Gastrocnemius medialis (tissue), 4 donors: ENCODE results near the gene ADGRF3. TPM values are rescaled to one million over a fixed set of nuclear protein-coding genes. Genes with fewer than 3 reads are reported as not detected.

Experiments
- ATAC-seq, 2 donors: fragments of 150-250 bp; one replicate each; pipeline ENCODE4 v1.9.1; 2016
- DNase-seq, 2 donors: peaks; one replicate each; pipeline ENCODE4 v3.0.0-alpha.2; 2019
- H3K27ac ChIP-seq, 4 donors: fragments of 200-600 bp; sonication (generic); 1 replicate in 1 of 4; 2 replicates in 3 of 4; pipeline ENCODE4 v1.5.1; 2016 to 2018; ENCODE audit warnings: mild to moderate bottlenecking in 2 of 4, moderate library complexity in 1 of 4
- H3K27me3 ChIP-seq, 3 donors: fragments of 200-600 bp; sonication (generic) in 2 of 3; 1 replicate in 1 of 3; 2 replicates in 2 of 3; pipeline versions ENCODE4 v1.5.1 to v1.6.0; 2016 to 2019; ENCODE audit warnings: mild to moderate bottlenecking in 1 of 3, moderate library complexity in 1 of 3
- H3K36me3 ChIP-seq, 2 donors: fragments of 200-600 bp; sonication (generic) in 1 of 2; one replicate each; pipeline ENCODE4 v1.5.1; 2017 to 2018
- H3K4me1 ChIP-seq, 2 donors: fragments of 200-600 bp; sonication (generic) in 1 of 2; one replicate each; pipeline ENCODE4 v1.5.1; 2016 to 2017; ENCODE audit warnings: mild to moderate bottlenecking in 2 of 2
- H3K4me3 ChIP-seq, 4 donors: fragments of 200-600 bp; sonication (generic) in 3 of 4; 1 replicate in 1 of 4; 2 replicates in 3 of 4; pipeline ENCODE4 v1.5.1; 2016 to 2019; ENCODE audit warnings: mild to moderate bottlenecking in 2 of 4
- H3K9me3 ChIP-seq, 3 donors: fragments of 200-600 bp; sonication (generic) in 2 of 3; 1 replicate in 1 of 3; 2 replicates in 2 of 3; pipeline ENCODE4 v1.5.1; 2016 to 2019
- CTCF ChIP-seq, 5 experiments: fragments of 450-650 bp in 3 of 5; fragments of 200-600 bp in 2 of 5; sonication (generic) in 2 of 5; IDR thresholded peaks in 4 of 5; conservative IDR thresholded peaks in 1 of 5; 1 replicate in 4 of 5; 2 replicates in 1 of 5; pipeline ENCODE4 v1.5.1; 2016 to 2019; ENCODE audit warnings: antibody characterized with exemption in 5 of 5, mild to moderate bottlenecking in 3 of 5, moderate library complexity in 3 of 5
- POLR2A ChIP-seq, 2 donors: fragments of 450-650 bp; IDR thresholded peaks; one replicate each; pipeline ENCODE4 v1.6.1; 2017; ENCODE audit warnings: antibody characterized with exemption in 2 of 2, mild to moderate bottlenecking in 2 of 2, moderate library complexity in 2 of 2
- in situ Hi-C, 4 donors: fragments of 200-750 bp; cut with MboI; loops; one replicate each; pipeline versions ENCODE4 v1.15.0 to v1.8.0; 2017; ENCODE audit warnings: low sequenced_read_pairs in 4 of 4
- intact Hi-C: fragments of 100-400 bp; cut with DNase I; formaldehyde crosslinking; loops from one replicate; pipeline ENCODE4 v1.15.1; 2023; ENCODE audit warnings: low total_unique reads
- total RNA-seq, 4 donors: library from RNA; depleted of rRNA; stranded (reverse); fragments of >200 nt; gene quantifications; one replicate each; pipeline versions ENCODE4 v1.1.0 to v1.2.3, GENCODE V29; 2016

Gene ADGRF3
- total RNA-seq, 4 donors from 2014 or later = not detected

- no peaks in the 10 kb centered on the region for H3K27me3 ChIP-seq
- intact Hi-C loops = no loop called here
- DNase-seq = no peak
- in situ Hi-C loops = no loop called here
- H3K4me1 ChIP-seq = no peaks in the 10 kb centered on the region
- peaks cover 0 to 32% of the 10 kb centered on the region in 2 donors for H3K36me3 ChIP-seq
- TF ChIP-seq POLR2A (IDR thresholded peaks at IDR 0.05) (no peak), CTCF (IDR thresholded peaks at IDR 0.05 in 4 of 5, conservative IDR thresholded peaks at IDR 0.05 in 1 of 5) (no peak)
- H3K4me3 ChIP-seq = no peak overlapping the region
- no peak overlapping the region for H3K27ac ChIP-seq
- no peak for ATAC-seq
- H3K9me3 ChIP-seq = no peaks in the 10 kb centered on the region
Observed at GRCh38 chr2:26292646-26293045, 53.9 kb downstream of the ADGRF3 start.

GRCh38 chr2:26290001-26290400 lies 56.6 kb downstream of the ADGRF3 start:
- in situ Hi-C loops = no loop called here
- no peaks in the 10 kb centered on the region for H3K27me3 ChIP-seq
- H3K4me3 ChIP-seq = no peak overlapping the region
- peaks cover 0 to 58% of the 10 kb centered on the region in 2 donors for H3K36me3 ChIP-seq
- no peak overlapping the region for H3K27ac ChIP-seq
- H3K9me3 ChIP-seq = no peaks in the 10 kb centered on the region
- H3K4me1 ChIP-seq = no peaks in the 10 kb centered on the region
- intact Hi-C loops = no loop called here
- DNase-seq (no peak), ATAC-seq (no peak)
- TF ChIP-seq CTCF (IDR thresholded peaks at IDR 0.05 in 4 of 5, conservative IDR thresholded peaks at IDR 0.05 in 1 of 5) = no peak
- TF ChIP-seq POLR2A (IDR thresholded peaks at IDR 0.05) = no peak

- no peak overlapping the region for H3K4me3 ChIP-seq
- peaks cover 9 to 98% of the 10 kb centered on the region in 2 donors for H3K36me3 ChIP-seq
- in situ Hi-C loops = no loop called here
- H3K27ac ChIP-seq = no peak overlapping the region
- DNase-seq (no peak), ATAC-seq (no peak)
- no peaks in the 10 kb centered on the region for H3K27me3 ChIP-seq
- H3K4me1 ChIP-seq = no peaks in the 10 kb centered on the region
- TF ChIP-seq POLR2A (IDR thresholded peaks at IDR 0.05) = no peak
- no peak for TF ChIP-seq CTCF (IDR thresholded peaks at IDR 0.05 in 4 of 5, conservative IDR thresholded peaks at IDR 0.05 in 1 of 5)
- intact Hi-C loops = no loop called here
- H3K9me3 ChIP-seq = no peaks in the 10 kb centered on the region
Observed at GRCh38 chr2:26285931-26286330, 60.7 kb downstream of the ADGRF3 start.

GRCh38 chr2:26284132-26284531 lies 62.5 kb downstream of the ADGRF3 start:
- no peak overlapping the region for H3K4me3 ChIP-seq
- peaks cover 9 to 96% of the 10 kb centered on the region in 2 donors for H3K36me3 ChIP-seq
- TF ChIP-seq CTCF (IDR thresholded peaks at IDR 0.05 in 4 of 5, conservative IDR thresholded peaks at IDR 0.05 in 1 of 5) = no peak
- no peak for TF ChIP-seq POLR2A (IDR thresholded peaks at IDR 0.05)
- DNase-seq = no peak
- no peaks in the 10 kb centered on the region for H3K27me3 ChIP-seq
- H3K27ac ChIP-seq = no peak overlapping the region
- no peaks in the 10 kb centered on the region for H3K4me1 ChIP-seq
- in situ Hi-C loops = no loop called here
- ATAC-seq = no peak
- intact Hi-C loops = no loop called here
- no peaks in the 10 kb centered on the region for H3K9me3 ChIP-seq

- intact Hi-C loops = no loop called here
- no peak overlapping the region for H3K4me3 ChIP-seq
- no peak for ATAC-seq
- H3K27me3 ChIP-seq = no peaks in the 10 kb centered on the region
- H3K36me3 ChIP-seq = peaks cover 9 to 98% of the 10 kb centered on the region in 2 donors
- no peaks in the 10 kb centered on the region for H3K4me1 ChIP-seq
- DNase-seq = no peak
- no peak for TF ChIP-seq CTCF (IDR thresholded peaks at IDR 0.05 in 4 of 5, conservative IDR thresholded peaks at IDR 0.05 in 1 of 5)
- H3K9me3 ChIP-seq = no peaks in the 10 kb centered on the region
- no peak overlapping the region for H3K27ac ChIP-seq
- in situ Hi-C loops = no loop called here
Observed at GRCh38 chr2:26283606-26284005, 63.0 kb downstream of the ADGRF3 start.
